Mesothelial cell of epicardium (in vitro differentiated cells): Measurements from ENCODE around the gene SCG3. TPM values are rescaled to one million over a fixed set of nuclear protein-coding genes. Genes with fewer than 3 reads are reported as not detected.
"Not testable (repeated sequence)": the region's sequence is repeated elsewhere in the genome, so short reads cannot be mapped to it uniquely, and the experiment has no call there.

Experiments used
- DNase-seq, 2 experiments: peaks; one replicate each; pipeline ENCODE4 v3.0.0; 2021; ENCODE audit warnings: low spot score in 2 of 2; ENCODE audit not compliant: unreplicated experiment in 2 of 2
- H3K27ac Mint-ChIP-seq: 2 replicates; pipeline ENCODE4 v1.8.0; 2021; ENCODE audit warnings: mixed read lengths
- H3K27me3 Mint-ChIP-seq: 2 replicates; pipeline ENCODE4 v1.8.0; 2021; ENCODE audit warnings: low read depth, mixed read lengths
- H3K36me3 Mint-ChIP-seq: 2 replicates; pipeline ENCODE4 v1.8.0; 2021; ENCODE audit warnings: mixed read lengths
- H3K4me1 Mint-ChIP-seq: 2 replicates; pipeline ENCODE4 v1.8.0; 2021; ENCODE audit warnings: mixed read lengths
- H3K4me3 Mint-ChIP-seq: 2 replicates; pipeline ENCODE4 v1.8.0; 2021; ENCODE audit warnings: mild to moderate bottlenecking, moderate library complexity, mixed read lengths
- H3K9me3 Mint-ChIP-seq: 2 replicates; pipeline ENCODE4 v1.8.0; 2021; ENCODE audit warnings: mixed read lengths
- total RNA-seq: library from RNA; stranded (reverse); gene quantifications from 3 replicates; pipeline ENCODE4 v1.2.1, GENCODE V29; 2021
- TF ChIP-seq, protein P1 (sequence below): fragments of 200-600 bp; sonication (generic); IDR thresholded peaks from one replicate; pipeline ENCODE4 v1.5.0; 2021; ENCODE audit warnings: antibody characterized with exemption; ENCODE audit not compliant: unreplicated experiment

The SCG3 gene
- total RNA-seq, 1 donor from 2014 or later = not detected

DNA sequence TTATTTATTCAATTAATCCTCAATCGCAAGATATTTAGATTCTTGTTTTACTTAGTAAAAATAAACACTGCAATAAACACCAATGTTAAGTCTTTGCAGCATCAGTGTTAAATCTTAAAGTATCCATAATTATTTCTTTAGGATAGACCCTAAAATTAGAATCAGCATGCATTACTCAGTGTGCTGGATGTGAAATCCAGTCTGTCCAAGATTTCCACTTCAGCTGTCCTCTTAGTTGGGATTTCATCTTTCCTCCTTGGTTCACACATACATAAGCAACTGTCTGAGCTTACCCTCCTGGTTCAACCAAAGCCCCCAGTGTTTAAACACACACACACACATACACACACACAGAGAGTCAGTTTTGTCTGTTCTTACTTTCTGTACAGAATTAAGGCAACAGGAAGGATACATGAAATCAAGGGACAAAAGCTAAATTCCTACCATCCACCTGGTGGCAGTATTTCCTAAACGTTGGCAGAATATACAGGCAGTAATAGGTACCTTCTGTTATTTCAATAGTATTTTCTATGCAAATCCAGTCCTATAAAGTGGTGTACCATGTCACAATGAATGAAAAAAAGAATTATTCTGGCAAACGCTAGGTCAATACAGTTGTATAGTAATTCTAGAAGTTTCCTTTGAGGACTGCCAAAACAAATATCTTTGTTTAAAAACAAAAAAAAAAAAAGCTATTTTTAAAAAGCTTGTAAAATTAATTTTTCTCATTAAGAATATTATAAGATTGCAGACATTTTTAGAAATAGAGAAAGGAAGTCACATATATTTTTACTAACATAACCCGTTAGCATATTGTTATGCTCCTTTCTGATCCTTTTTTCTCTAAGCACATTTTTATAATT lies 31.4 kb upstream of the SCG3 start:
- no peak for DNase-seq
- H3K36me3 Mint-ChIP-seq = no peaks in the 10 kb centered on the region
- H3K27ac Mint-ChIP-seq = no peak overlapping the region
- no peaks in the 10 kb centered on the region for H3K4me1 Mint-ChIP-seq
- TF ChIP-seq, protein P1, sequence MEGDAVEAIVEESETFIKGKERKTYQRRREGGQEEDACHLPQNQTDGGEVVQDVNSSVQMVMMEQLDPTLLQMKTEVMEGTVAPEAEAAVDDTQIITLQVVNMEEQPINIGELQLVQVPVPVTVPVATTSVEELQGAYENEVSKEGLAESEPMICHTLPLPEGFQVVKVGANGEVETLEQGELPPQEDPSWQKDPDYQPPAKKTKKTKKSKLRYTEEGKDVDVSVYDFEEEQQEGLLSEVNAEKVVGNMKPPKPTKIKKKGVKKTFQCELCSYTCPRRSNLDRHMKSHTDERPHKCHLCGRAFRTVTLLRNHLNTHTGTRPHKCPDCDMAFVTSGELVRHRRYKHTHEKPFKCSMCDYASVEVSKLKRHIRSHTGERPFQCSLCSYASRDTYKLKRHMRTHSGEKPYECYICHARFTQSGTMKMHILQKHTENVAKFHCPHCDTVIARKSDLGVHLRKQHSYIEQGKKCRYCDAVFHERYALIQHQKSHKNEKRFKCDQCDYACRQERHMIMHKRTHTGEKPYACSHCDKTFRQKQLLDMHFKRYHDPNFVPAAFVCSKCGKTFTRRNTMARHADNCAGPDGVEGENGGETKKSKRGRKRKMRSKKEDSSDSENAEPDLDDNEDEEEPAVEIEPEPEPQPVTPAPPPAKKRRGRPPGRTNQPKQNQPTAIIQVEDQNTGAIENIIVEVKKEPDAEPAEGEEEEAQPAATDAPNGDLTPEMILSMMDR = peak; percentile 60
- H3K27me3 Mint-ChIP-seq = no peaks in the 10 kb centered on the region
- H3K4me3 Mint-ChIP-seq = no peak overlapping the region
- no peaks in the 10 kb centered on the region for H3K9me3 Mint-ChIP-seq

DNA sequence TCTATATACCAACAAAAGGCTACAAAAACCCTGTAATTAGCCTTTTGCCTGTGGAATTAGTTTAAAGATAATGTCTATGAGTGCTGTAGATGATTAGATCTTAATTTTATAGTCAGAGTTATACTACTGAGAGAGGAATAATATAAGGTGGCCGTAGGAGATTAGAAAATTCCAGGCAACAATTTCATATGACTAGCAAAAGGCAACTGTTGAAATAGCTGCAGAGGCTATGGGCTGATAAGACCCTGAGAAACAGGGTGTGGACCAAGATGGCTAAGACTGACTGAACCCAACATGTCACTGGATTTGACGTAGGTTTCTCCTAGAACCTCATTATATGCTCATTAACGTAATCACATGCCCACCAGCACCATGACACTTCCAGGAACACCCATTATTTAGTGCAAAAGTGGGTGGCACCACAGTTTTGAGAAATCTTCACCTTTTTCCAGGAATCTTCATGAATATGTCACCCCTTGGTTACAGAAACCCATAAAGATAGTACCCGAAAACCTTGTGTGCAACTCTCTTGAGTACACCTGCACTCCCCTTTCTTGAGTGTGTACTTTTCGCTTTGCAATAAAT lies 29.1 kb upstream of the SCG3 start:
- H3K4me1 Mint-ChIP-seq = no peaks in the 10 kb centered on the region
- DNase-seq = no peak
- H3K27ac Mint-ChIP-seq = no peak overlapping the region
- no peaks in the 10 kb centered on the region for H3K27me3 Mint-ChIP-seq
- H3K4me3 Mint-ChIP-seq = no peak overlapping the region
- H3K36me3 Mint-ChIP-seq = no peaks in the 10 kb centered on the region
- H3K9me3 Mint-ChIP-seq = no peaks in the 10 kb centered on the region
- TF ChIP-seq, protein P1 = no peak

DNA sequence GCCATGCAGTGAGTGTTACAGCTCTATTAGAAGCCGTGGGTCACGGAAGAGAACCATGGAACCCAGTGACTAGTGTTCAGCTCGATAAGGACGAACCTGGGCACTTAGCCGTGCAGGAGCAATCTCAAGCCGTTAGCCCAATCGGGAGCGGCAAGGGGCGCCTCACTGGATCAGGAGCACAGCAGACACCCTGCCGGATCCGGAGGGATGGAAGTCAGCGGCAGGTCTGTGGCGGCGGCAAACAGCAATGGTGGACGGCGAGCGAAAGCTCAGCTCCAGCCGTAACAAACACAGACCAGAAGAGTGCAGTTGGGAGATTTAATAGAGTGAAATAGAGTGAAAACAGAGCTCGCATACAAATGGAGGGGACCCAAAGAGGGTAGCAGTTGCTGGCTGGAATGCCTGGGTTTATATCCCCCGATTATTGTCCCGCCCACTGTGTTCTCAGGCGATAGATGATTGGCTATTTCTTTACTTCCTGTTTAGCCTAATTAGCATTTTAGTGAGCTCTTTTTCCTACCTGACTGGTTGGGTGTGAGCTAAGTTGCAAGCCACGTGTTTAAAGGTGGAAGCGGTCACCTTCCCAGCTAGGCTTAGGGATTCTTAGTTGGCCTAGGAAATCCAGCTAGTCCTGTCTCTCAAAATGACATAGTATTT lies 25.8 kb upstream of the SCG3 start:
- not testable (repeated sequence) for H3K9me3 Mint-ChIP-seq, DNase-seq, H3K4me3 Mint-ChIP-seq, H3K4me1 Mint-ChIP-seq, H3K27ac Mint-ChIP-seq, H3K36me3 Mint-ChIP-seq, H3K27me3 Mint-ChIP-seq

DNA sequence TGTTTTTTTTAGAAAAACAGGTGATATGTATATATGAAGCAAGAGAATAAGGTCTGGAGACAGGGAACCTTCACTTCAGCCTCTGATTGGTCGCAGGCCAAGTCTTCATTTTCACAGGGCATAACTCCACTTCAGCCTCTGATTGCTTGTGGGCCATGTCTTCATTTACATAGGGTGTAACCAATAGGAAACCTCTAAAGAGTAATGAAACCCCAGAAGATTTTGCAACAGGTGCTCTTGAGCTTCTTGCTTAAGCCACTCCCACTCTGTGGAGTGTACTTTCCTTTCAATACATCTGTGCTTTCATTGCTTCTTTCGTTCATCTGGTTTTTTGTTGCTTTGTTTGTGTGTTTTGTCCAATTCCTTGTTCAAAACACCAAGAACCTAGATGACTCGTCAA lies 22.6 kb upstream of the SCG3 start:
- Mint-ChIP-seq H3K36me3 (no peaks in the 10 kb centered on the region), H3K4me1 (no peaks in the 10 kb centered on the region), H3K4me3 (no peak overlapping the region), H3K27ac (no peak overlapping the region), H3K9me3 (no peaks in the 10 kb centered on the region), H3K27me3 (no peaks in the 10 kb centered on the region)
- TF ChIP-seq, protein P1 = no peak
- no peak for DNase-seq

DNA sequence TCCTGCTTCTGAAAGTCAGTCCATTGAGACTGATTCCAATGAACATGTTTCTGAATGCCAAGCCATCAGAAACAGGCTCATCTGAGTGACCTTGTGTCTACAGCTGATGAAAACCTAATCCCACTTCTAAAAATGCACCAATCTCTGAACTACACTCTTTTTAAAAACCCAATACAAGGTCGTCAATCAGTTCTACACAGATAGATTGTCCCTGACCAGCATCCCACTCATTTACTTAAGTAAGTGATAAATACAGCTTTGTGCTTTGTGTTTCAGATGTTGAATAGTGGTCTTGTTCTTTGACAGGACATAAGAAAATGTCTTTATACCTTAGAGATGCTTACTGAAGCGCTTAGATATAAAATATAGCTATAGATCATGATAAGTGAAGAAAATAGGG lies 20.2 kb upstream of the SCG3 start:
- TF ChIP-seq, protein P1 = no peak
- H3K4me3 Mint-ChIP-seq = no peak overlapping the region
- no peaks in the 10 kb centered on the region for H3K9me3 Mint-ChIP-seq
- H3K27me3 Mint-ChIP-seq = peaks cover 2% of the 10 kb centered on the region
- no peaks in the 10 kb centered on the region for H3K4me1 Mint-ChIP-seq
- no peak overlapping the region for H3K27ac Mint-ChIP-seq
- no peak for DNase-seq
- H3K36me3 Mint-ChIP-seq = no peaks in the 10 kb centered on the region

DNA sequence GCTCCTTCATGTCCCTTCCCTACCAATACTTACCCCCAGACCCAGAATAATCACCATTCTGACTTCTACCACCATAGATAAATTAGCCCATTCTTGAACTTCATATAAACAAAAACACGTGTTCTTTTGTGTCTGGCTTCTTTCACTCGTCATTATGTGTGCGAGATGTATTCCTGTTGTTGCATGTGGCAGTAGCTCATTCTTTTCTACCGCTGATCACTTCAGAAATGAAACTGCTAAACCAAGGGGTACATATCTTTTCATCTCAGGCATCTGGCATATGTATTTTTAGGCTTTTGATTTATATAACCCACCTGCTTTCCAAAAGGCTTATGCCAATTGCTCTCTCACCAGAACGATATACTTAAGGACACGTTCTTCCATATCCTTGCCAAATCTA lies 13.8 kb upstream of the SCG3 start:
- Mint-ChIP-seq H3K4me1 (peaks cover 4% of the 10 kb centered on the region), H3K4me3 (no peak overlapping the region), H3K9me3 (no peaks in the 10 kb centered on the region), H3K36me3 (no peaks in the 10 kb centered on the region), H3K27me3 (peaks cover 2% of the 10 kb centered on the region), H3K27ac (no peak overlapping the region)
- DNase-seq = no peak
- TF ChIP-seq, protein P1 = no peak
